ENCODE results near the gene MARVELD1. TPM values are rescaled to one million over a fixed set of nuclear protein-coding genes. Genes with fewer than 3 reads are reported as not detected.
A peak's percentile ranks its signal among the peaks of the same experiment; 100 is the strongest.

MARVELD1 gene
- total RNA-seq, 4 donors from 2014 or later: 5.6 to 24.6 (median 13.6) TPM

DNA sequence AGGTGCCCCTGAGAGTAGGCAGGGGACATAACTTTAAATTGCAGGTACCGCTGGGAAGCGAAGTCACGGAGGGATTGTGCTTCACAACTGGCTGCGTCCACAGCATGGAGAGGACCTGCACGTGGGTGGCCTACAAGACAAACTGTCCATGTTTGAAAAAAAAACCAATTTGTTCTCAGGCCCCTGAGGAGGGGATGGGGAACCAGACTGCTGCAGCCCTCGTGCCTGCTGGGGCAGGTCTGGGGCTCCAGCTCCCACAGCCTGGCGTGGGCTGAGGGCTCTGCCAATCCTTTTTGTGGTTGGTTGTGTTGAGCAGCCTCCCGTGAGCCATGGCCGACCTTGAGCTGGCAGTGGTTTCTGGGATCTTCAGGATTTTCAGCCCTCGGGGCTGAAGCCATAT, 48.5 kb downstream of the MARVELD1 start:
- Histone ChIP-seq H3K36me3 (peaks cover 0 to 17% (median 6%) of the 10 kb centered on the region in 4 donors), H3K9me3 (no peaks in the 10 kb centered on the region), H3K4me3 (no peak overlapping the region), H3K27ac (peak overlapping the region in 1 of 4 donors; percentile 57), H3K27me3 (no peaks in the 10 kb centered on the region), H3K4me1 (no peaks in the 10 kb centered on the region)
- intact Hi-C loops (cut with DNase I; ENCODE audit: low total_unique reads): no loop called here
- in situ Hi-C loops (cut with MboI; ENCODE audit: low pct_ligation_motif_present in 1 of 4, low pct_unique_long_range_greater_than_20kb in 1 of 4, low sequenced_read_pairs in 3 of 4): no loop called here
- 91 to 94% methylated on average over 3 to 10 of the region's 10 CpGs for WGBS, 2 donors (ENCODE audit: low coverage in 1 of 2)
- TF ChIP-seq, protein P1, sequence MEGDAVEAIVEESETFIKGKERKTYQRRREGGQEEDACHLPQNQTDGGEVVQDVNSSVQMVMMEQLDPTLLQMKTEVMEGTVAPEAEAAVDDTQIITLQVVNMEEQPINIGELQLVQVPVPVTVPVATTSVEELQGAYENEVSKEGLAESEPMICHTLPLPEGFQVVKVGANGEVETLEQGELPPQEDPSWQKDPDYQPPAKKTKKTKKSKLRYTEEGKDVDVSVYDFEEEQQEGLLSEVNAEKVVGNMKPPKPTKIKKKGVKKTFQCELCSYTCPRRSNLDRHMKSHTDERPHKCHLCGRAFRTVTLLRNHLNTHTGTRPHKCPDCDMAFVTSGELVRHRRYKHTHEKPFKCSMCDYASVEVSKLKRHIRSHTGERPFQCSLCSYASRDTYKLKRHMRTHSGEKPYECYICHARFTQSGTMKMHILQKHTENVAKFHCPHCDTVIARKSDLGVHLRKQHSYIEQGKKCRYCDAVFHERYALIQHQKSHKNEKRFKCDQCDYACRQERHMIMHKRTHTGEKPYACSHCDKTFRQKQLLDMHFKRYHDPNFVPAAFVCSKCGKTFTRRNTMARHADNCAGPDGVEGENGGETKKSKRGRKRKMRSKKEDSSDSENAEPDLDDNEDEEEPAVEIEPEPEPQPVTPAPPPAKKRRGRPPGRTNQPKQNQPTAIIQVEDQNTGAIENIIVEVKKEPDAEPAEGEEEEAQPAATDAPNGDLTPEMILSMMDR (IDR thresholded peaks at IDR 0.05): no peak
- TF ChIP-seq POLR2AphosphoS5 (IDR thresholded peaks at IDR 0.05) (no peak), POLR2A (IDR thresholded peaks at IDR 0.05) (no peak), EP300 (IDR thresholded peaks at IDR 0.05; ENCODE audit: low read depth) (no peak)
- no peak for DNase-seq

DNA sequence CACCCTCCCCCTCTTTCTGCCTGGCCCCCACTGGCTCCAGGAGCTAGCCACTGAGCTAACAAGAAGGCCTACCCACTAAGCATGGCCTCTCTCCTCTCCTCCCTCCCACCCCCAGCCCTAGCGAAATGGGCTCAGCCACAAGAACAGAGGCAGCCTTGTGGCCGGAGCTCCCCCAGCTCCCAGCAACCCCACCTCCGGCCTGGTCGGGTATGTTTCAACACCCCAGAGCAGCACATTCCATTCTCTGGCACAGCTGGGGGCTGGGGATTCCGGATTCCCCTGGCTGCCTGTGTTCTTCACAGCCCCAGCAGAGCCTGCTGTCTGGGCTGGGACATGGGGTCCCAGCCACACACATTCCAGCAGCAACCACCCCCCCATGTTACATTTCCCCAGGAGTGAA, 49.3 kb downstream of the MARVELD1 start:
- peaks cover 0 to 9% (median 2%) of the 10 kb centered on the region in 4 donors for H3K36me3 ChIP-seq
- TF ChIP-seq, protein P1 (IDR thresholded peaks at IDR 0.05): no peak
- TF ChIP-seq POLR2A (IDR thresholded peaks at IDR 0.05) (no peak), POLR2AphosphoS5 (IDR thresholded peaks at IDR 0.05) (no peak), EP300 (IDR thresholded peaks at IDR 0.05; ENCODE audit: low read depth) (no peak)

DNA sequence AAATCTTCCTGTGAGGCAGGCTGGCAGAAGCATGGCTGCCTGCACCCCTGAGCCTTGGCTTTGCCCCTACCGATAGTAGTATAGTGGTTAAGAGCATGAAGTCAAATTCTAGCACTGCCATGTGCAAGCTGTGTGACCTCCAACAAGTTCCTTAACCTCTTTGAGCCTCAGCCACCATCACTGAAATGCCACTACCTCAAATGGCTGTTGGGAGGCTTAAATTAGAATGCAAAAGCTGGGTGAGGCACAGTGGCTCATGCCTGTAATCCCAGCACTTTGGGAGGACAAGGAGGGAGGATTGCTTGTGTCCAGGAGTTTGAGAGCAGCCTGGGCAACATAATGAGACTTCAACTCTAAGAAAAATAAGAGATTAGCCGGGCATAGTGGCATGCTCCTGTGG, 49.9 kb downstream of the MARVELD1 start:
- DNase-seq: no peak
- in situ Hi-C loops (cut with MboI; ENCODE audit: low pct_ligation_motif_present in 1 of 4, low pct_unique_long_range_greater_than_20kb in 1 of 4, low sequenced_read_pairs in 3 of 4): no loop called here
- H3K4me1 ChIP-seq: no peaks in the 10 kb centered on the region
- no peak overlapping the region for H3K4me3 ChIP-seq
- 91% methylated on average over 2 of the region's 2 CpGs; no CpG with 5 or more reads in 1 of the 2 donors for WGBS, 2 donors (ENCODE audit: low coverage in 1 of 2)
- H3K27me3 ChIP-seq: no peaks in the 10 kb centered on the region
- peak overlapping the region in 1 of 4 donors; percentile 49 for H3K27ac ChIP-seq
- peaks cover 0 to 9% (median 2%) of the 10 kb centered on the region in 4 donors for H3K36me3 ChIP-seq
- H3K9me3 ChIP-seq: no peaks in the 10 kb centered on the region
- no peak for TF ChIP-seq EP300 (IDR thresholded peaks at IDR 0.05; ENCODE audit: low read depth)
- no peak for TF ChIP-seq POLR2A (IDR thresholded peaks at IDR 0.05)
- TF ChIP-seq POLR2AphosphoS5 (IDR thresholded peaks at IDR 0.05): no peak
- TF ChIP-seq, protein P1 (IDR thresholded peaks at IDR 0.05): no peak
- intact Hi-C loops (cut with DNase I; ENCODE audit: low total_unique reads): no loop called here

More for the DNA sequence above, 49.3 kb downstream of the MARVELD1 start:
- no peaks in the 10 kb centered on the region for H3K27me3 ChIP-seq
- H3K4me3 ChIP-seq: no peak overlapping the region
- WGBS, 2 donors (ENCODE audit: low coverage in 1 of 2): 85% methylated on average over 5 of the region's 5 CpGs; no CpG with 5 or more reads in 1 of the 2 donors
- no peaks in the 10 kb centered on the region for H3K9me3 ChIP-seq
- H3K4me1 ChIP-seq: no peaks in the 10 kb centered on the region
- peak overlapping the region in 1 of 4 donors; percentile 57 for H3K27ac ChIP-seq
- intact Hi-C loops (cut with DNase I; ENCODE audit: low total_unique reads) (no loop called here), in situ Hi-C loops (cut with MboI; ENCODE audit: low pct_ligation_motif_present in 1 of 4, low pct_unique_long_range_greater_than_20kb in 1 of 4, low sequenced_read_pairs in 3 of 4) (no loop called here)
- DNase-seq: no peak

DNA sequence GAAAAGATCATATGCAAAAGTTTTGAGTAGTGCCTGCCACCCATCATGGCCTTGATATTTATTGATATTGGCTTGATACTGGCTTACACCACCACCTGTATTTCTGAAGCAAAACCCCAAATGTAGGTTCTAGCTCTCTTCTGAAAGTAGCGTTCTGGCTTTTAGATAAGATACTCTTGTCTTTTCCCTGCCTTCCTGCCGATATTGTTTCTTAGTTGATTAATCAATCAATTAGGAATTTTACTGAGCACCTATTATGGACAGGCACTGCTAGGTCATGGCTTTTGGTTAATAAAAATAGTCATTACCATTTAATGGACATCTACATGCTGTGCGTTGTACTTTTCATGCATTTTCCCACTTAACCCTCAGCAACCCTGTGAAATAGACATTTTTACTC, 50.4 kb downstream of the MARVELD1 start:
- H3K27me3 ChIP-seq: peaks cover under 1% of the 10 kb centered on the region
- in situ Hi-C loops (cut with MboI; ENCODE audit: low pct_ligation_motif_present in 1 of 4, low pct_unique_long_range_greater_than_20kb in 1 of 4, low sequenced_read_pairs in 3 of 4): no loop called here
- WGBS, 2 donors (ENCODE audit: low coverage in 1 of 2): 93 to 96% methylated on average over 3 of the region's 3 CpGs
- no peak overlapping the region for H3K27ac ChIP-seq
- intact Hi-C loops (cut with DNase I; ENCODE audit: low total_unique reads): loop anchor here (1.0 kb wide), 1 partner anchor 47 kb away; no protein-coding TSS in a partner anchor
- no peaks in the 10 kb centered on the region for H3K9me3 ChIP-seq
- H3K4me3 ChIP-seq: no peak overlapping the region
- no peaks in the 10 kb centered on the region for H3K4me1 ChIP-seq
- DNase-seq: no peak
- H3K36me3 ChIP-seq: peaks cover 0 to 9% (median 2%) of the 10 kb centered on the region in 4 donors
- TF ChIP-seq, protein P1 (IDR thresholded peaks at IDR 0.05): no peak
- TF ChIP-seq POLR2AphosphoS5 (IDR thresholded peaks at IDR 0.05): no peak
- no peak for TF ChIP-seq EP300 (IDR thresholded peaks at IDR 0.05; ENCODE audit: low read depth)
- no peak for TF ChIP-seq POLR2A (IDR thresholded peaks at IDR 0.05)
